Astrocyte of the spinal cord (primary cell): Measurements from ENCODE around the gene ZBED5.
"Not testable (repeated sequence)": the region's sequence is repeated elsewhere in the genome, so short reads cannot be mapped to it uniquely, and the experiment has no call there.

ENCODE experiments used
- DNase-seq: peaks from one replicate; pipeline ENCODE4 v3.0.0; 2011; ENCODE audit warnings: low read depth, low spot score
- H3K4me3 ChIP-seq: 2 replicates; pipeline ENCODE4 v1.5.1; 2011; ENCODE audit warnings: low read depth, mild to moderate bottlenecking, low read length, moderate library complexity
- CTCF ChIP-seq: IDR thresholded peaks from 2 replicates; pipeline ENCODE4 v1.5.1; 2012; ENCODE audit warnings: low read depth, mild to moderate bottlenecking, low read length, inconsistent platforms
- in situ Hi-C: cut with HindIII; loops from 2 replicates; pipeline ENCODE4 v1.10.0; 2017; ENCODE audit warnings: low sequenced_read_pairs

Gene ZBED5

GRCh38 chr11:10891151-10891720 lies 33.4 kb upstream of the ZBED5 start:
- in situ Hi-C loops, result no loop called here
- H3K4me3 ChIP-seq, result no peak overlapping the region
- DNase-seq, result no peak
- no peak for TF ChIP-seq CTCF

GRCh38 chr11:10890083-10890482 lies 32.2 kb upstream of the ZBED5 start:
- H3K4me3 ChIP-seq, in situ Hi-C loops, DNase-seq: not testable (repeated sequence)

- no peak for TF ChIP-seq CTCF
- no peak for DNase-seq
- no peak overlapping the region for H3K4me3 ChIP-seq
- in situ Hi-C loops, result no loop called here
These were observed 29.5 kb upstream of the ZBED5 start for GRCh38 chr11:10887307-10887706.

GRCh38 chr11:10886652-10887250 lies 28.9 kb upstream of the ZBED5 start:
- in situ Hi-C loops, result no loop called here
- TF ChIP-seq CTCF, result no peak
- H3K4me3 ChIP-seq, result no peak overlapping the region
- DNase-seq, result no peak

GRCh38 chr11:10885703-10886363 lies 28.0 kb upstream of the ZBED5 start:
- no peak overlapping the region for H3K4me3 ChIP-seq
- peak; percentile 84 for DNase-seq
- no peak for TF ChIP-seq CTCF
- in situ Hi-C loops, result no loop called here

GRCh38 chr11:10884292-10884691 lies 26.4 kb upstream of the ZBED5 start:
- H3K4me3 ChIP-seq, DNase-seq, in situ Hi-C loops: not testable (repeated sequence)

GRCh38 chr11:10881892-10882291 lies 24.0 kb upstream of the ZBED5 start:
- TF ChIP-seq CTCF, result no peak
- DNase-seq, result no peak
- H3K4me3 ChIP-seq, result no peak overlapping the region
- in situ Hi-C loops, result no loop called here
